ENCODE data around the gene NUP188.

The NUP188 gene, protein sequence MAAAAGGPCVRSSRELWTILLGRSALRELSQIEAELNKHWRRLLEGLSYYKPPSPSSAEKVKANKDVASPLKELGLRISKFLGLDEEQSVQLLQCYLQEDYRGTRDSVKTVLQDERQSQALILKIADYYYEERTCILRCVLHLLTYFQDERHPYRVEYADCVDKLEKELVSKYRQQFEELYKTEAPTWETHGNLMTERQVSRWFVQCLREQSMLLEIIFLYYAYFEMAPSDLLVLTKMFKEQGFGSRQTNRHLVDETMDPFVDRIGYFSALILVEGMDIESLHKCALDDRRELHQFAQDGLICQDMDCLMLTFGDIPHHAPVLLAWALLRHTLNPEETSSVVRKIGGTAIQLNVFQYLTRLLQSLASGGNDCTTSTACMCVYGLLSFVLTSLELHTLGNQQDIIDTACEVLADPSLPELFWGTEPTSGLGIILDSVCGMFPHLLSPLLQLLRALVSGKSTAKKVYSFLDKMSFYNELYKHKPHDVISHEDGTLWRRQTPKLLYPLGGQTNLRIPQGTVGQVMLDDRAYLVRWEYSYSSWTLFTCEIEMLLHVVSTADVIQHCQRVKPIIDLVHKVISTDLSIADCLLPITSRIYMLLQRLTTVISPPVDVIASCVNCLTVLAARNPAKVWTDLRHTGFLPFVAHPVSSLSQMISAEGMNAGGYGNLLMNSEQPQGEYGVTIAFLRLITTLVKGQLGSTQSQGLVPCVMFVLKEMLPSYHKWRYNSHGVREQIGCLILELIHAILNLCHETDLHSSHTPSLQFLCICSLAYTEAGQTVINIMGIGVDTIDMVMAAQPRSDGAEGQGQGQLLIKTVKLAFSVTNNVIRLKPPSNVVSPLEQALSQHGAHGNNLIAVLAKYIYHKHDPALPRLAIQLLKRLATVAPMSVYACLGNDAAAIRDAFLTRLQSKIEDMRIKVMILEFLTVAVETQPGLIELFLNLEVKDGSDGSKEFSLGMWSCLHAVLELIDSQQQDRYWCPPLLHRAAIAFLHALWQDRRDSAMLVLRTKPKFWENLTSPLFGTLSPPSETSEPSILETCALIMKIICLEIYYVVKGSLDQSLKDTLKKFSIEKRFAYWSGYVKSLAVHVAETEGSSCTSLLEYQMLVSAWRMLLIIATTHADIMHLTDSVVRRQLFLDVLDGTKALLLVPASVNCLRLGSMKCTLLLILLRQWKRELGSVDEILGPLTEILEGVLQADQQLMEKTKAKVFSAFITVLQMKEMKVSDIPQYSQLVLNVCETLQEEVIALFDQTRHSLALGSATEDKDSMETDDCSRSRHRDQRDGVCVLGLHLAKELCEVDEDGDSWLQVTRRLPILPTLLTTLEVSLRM (N-terminal part only)

DNA sequence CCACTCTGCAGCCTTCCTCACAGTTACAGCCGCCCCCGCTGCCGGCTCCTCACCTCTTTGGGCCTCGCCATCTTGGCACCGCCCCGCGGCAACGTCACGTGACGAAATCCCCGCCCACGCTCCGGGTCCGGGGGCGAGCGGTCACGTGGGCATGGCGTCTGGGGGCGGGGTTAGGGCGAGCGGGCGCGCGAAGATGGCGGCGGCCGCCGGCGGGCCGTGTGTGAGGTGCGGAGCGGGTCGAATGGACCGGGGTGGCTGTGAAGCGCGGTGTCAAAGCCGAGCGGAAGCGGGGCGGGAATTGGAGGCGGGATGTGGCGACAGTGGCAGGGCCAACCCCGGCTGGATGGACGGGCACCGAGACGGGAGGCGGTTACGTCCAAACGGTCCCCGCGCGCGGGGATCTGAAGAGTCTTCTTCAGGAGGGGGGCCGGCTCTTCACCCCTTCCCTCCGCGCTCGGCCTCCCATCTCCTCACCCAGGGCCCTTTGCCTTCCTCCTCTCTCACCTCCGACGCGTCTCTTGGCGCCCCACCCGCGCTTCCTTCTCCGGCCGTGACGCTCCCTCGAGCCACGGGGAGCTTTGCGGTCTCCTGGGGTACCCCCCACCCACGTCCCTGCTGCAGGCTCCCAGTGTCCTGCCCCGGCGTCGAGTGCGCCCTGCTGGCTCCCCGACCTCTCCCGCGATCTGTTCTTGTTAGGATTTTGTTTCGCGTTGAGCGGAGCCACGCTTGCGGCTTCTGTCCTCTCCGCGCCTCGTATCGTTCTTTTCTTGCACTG lies at the start of gene NUP188, which contains the start of gene DOLK:
Gene NUP188 (plus strand): TSS at position 173 of the 775 bp plus-strand sequence. CDS start 21 bp downstream, at position 194.
Gene DOLK (minus strand): TSS at position 77 of the 775 bp plus-strand sequence. CDS start 300 bp downstream, outside the sequence.
- DNase-seq: peak; percentile 96

DNA sequence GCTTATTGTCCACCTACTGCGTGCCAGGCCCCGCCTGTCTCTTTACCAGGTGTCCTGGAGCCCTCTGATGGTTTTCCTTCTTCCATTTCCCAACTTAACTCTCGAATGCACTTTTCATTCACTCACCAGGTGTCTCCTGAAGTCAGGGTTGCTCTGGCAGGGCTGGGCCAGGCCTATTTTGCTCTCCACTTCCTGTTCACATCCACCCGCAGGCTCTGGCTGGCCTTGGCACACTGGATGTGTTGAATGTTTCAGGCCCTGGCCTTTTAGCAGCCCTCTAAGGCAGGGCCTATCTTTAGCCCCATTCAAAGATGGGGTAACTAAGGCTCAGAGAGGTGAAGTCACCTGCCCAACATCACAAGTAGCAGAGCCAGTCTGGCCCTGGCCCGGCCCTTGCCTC lies 49.1 kb upstream of the NUP188 start:
- DNase-seq: no peak

DNA sequence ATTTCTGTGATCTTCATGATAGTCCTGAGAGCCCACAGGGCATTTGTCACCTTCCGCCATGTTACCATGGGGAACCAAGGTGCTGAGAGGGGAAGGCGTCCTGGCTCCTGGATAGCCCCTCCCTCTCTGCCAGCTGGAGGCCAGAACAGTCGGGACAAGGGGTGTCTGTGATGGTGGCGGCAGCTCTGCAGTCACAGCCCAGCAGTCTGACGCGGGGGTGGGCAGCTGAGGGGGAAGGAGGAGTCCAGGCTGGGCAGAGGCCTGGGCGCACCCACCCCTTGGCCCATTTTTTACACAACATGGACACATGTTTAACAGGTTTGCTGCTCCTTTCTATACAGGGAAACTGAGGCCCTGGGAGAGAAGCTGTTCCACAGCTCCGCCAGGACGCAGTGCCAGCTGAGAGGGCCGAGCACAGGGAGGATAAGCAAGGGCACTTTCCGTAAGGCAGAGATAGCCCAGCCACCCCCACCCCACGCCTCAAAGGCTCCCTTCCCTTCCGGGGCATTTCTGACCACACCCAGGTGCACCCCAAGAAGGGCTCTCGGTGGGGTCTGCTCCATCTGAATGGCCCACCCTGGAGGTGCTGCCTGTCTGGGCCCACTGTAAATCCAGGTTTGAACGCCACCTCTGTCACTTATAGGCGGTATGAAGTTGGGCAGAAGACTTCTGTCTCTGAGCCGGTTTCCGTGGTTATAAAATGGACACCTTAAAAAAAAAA lies 48.5 kb upstream of the NUP188 start:
- DNase-seq: no peak

DNA sequence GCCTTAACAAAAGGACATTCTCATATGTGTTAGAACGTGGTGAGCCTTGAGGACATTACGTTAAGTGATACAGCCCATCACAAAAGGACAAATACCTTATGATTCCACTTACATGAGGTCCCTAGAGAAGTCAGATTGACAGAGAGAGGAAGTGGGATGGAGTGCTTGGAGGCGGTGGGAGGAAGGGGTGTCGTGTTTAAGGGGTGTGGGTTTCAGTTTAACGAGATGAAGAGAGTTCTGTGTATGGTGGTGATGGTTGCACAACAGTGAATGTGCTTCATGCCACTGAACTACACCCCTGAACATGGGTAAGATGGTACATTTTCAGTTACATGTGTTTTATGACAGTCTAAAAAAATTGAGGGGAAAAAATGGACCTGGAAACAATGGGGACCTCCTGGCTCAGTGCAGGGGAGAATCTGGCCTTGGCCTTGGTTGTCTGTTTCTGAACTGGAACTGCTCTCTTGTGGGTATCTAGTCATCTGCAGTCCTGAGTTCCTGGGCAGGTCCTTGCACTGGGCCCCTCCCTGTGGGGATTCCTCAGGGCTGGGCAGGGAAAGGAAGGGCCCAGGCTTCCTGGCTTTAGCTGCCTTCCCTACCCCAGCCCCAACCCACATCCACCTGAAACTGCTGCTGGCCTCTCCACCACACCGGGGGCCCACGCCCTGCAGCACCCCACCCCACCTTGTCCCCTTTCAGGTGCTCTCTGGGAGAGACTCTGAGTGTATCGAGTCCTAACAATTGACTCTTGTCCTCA lies 47.8 kb upstream of the NUP188 start:
- no peak for DNase-seq

DNA sequence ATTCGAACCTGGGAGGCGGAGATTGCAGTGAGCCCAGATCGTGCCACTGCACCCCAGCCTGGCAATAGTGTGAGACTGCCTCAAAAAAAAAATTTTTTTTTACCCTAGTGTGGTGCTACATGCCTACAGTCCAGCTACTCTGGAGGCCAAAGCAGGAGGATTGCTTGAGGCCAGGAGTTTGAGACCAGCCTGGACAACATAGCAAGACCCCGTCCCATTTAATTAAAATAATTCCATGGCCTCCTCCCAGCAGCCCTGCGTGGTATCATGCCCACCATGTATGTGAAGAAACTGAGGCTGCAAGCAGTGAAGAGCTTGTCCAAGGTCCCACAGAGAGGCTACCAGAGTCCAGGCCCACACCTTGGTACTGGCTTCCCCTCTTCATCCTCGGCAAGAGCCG lies 46.1 kb upstream of the NUP188 start:
- no peak for DNase-seq

DNA sequence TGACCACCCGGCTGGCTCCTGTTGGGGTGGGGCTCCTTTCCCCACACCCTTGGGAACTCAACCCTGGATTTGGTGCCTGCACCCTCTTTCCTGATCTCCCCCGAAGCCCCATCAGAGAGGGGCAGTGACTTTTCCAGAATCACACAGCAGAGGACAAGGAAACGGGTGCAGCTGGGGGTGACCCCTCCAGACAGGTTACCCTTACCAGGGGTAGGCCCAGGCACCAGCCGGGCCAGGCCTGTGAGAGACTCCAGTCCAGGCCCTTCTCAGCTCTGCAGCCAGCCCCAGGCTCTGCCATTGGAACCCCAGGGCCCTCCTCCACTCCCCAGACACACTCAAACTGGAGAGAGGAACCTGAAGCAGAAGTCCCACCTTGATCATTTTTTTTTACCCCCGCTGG lies 45.7 kb upstream of the NUP188 start:
- no peak for DNase-seq

DNA sequence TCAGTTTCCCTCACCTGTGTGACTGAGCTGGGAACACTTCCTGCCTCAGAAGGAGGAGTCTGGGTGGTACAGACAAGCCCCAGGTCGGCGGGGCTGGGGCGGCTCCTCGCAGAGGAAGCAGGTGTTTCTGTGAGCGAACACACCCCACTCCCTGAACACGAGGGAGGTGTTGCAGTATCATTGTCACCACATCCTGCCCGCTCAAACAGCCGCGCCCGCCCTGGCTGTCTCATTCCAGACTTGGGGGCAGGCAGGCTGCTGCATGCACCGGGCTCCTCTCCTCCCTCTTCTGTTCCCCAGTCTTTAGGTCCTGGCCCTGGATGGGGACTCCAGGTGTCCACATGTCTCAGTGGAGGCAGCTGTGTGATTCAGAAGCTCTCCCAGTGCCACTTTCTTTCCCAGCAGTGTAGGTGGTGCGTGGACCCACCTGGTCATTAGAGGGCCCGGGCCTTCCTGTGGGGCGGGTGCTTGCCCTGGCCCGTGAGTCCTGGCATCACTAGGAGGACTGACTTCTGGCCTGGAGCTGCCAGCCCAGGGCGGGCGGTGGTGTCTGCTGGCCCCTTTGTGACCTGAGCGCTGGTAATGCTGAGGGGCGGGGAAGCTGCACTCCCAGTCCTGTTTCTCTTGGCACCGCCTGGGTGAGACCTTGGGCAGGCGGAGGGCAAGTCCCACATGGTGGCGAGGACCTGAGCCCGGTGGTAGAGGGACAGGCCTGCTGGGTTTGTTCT lies 45.0 kb upstream of the NUP188 start:
- DNase-seq: no peak

DNA sequence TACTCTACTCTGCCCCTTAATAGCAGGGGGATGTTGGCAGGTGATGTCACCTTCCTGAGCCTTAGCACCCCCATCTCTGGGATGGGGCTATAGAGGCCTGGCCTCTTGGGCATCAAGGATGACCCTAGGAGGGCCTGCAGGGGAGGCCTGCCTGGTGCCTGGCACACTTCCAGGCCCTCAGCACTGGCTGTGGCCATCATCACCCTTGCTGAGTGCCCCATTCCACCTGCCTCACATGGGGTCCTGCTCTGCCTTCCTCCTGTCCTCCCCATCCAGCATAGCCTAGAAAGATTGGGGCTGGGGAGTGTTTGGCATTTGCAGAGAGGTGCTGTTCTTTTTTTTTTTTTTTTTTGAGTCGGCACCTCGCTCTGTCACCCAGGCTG lies 44.4 kb upstream of the NUP188 start:
- no peak for DNase-seq

DNA sequence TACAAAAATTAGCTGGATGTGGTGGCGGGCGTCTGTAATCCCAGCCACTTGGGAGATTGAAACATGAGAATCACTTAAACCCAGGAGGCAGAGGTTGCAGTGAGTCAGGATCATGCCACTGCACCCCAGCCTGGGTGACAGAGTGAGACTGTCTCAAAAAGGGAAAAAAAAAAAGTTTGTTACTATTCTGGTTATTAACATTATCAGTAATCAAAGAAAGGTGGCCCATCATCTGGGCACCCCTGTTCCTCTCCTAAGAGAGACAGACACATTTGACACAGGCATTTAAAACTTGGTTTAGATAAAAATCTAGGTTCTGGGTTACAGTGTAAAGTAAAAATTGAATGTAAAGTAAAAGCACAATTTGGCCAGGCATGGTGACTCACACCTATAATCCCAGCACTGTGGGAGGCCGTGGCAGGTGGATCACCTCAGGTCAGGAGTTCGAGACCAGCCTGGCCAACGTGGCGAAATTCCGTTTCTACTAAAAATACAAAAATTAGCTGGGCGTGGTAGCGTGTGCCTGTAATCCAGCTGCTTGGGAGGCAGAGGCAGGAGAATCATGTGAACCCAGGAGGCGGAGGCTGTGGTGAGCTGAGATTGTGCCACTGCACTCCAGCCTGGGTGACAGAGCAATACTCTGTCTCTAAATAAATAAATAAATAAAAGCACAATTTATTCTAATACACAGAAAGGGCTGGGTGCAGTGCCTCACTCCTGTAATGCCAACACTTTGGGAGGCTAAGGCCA lies 43.5 kb upstream of the NUP188 start:
- DNase-seq: no peak

DNA sequence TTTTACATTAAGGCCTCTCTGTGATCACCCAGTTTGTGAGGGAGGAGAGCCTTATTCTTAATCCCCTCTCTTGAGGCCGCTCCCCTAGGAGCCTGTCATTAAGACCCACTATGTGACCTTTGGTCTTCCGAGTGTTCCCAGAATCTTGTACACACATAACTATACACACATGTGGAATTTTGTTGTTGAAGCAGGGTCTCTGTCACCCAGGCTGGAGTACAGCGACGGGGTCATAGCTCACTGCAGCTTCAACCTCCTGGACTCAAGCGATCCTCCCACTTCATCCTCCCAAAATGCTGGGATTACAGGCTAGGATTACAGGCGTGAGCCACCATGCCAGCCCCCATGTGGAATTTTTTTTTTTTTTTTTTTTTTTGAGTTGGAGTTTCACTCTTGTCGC lies 41.5 kb upstream of the NUP188 start:
- DNase-seq: no peak

DNA sequence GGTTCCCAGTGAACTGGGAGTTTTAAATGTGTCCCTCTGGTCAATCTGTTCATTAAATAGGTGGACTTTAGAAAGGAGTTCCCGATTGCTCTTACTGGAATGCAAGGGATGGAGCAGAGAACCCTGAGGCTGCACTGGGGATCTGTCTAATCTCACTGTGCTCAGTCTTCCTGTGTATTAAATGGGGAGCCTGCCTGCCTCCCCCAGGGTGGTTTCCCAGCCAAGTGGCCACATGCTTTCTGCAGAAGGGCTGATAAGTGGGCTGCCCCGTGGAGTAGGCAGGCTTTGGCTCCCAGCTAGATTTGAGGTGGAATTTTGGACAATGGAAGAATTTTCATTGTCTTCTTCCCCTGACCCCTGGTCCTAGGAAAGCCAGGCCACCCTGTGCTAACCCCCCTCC lies 40.8 kb upstream of the NUP188 start:
- no peak for DNase-seq

DNA sequence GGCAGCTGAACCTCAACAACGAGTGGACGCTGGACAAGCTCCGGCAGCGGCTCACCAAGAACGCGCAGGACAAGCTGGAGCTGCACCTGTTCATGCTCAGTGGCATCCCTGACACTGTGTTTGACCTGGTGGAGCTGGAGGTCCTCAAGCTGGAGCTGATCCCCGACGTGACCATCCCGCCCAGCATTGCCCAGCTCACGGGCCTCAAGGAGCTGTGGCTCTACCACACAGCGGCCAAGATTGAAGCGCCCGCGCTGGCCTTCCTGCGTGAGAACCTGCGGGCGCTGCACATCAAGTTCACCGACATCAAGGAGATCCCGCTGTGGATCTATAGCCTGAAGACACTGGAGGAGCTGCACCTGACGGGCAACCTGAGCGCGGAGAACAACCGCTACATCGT lies 39.1 kb upstream of the NUP188 start:
- DNase-seq: no peak

DNA sequence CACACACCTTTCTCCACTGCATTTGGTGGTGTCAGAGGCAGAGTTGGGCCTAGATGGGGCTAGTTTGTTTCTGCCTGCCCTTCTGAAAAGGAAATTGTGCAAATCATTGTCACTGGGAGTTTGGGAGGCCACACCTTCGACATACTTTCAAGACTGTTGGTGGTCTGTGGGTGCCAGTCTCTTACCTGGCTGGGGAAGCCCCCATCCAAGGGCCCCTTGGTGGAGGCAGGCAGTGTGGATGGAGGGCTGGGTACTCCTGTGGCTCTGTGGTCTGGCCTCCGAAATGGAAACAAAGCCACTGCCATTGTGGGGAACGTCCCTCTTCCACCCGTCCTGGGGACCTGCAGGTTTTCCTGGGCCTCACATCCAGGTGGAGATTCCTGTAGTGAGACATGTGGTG lies 37.6 kb upstream of the NUP188 start:
- DNase-seq: no peak

DNA sequence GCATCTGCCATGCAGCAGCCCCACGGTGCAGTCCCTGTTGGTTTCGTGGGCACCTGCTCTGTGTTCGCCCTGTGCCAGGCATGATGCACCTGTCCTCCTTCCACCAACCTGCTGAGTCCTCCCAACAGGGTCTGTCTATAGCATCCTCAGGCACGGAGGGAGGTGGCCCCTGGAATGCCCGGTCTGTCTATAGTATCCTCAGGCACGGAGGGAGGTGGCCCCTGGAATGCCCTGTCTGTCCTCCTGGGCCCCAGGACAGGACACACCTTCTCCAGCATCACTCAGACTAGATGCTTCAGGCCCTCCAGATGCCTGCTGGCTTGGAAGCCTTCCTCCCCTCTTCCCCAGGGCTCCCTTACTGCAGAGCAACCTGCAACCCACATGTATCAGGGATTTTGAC lies 36.6 kb upstream of the NUP188 start:
- DNase-seq: no peak

DNA sequence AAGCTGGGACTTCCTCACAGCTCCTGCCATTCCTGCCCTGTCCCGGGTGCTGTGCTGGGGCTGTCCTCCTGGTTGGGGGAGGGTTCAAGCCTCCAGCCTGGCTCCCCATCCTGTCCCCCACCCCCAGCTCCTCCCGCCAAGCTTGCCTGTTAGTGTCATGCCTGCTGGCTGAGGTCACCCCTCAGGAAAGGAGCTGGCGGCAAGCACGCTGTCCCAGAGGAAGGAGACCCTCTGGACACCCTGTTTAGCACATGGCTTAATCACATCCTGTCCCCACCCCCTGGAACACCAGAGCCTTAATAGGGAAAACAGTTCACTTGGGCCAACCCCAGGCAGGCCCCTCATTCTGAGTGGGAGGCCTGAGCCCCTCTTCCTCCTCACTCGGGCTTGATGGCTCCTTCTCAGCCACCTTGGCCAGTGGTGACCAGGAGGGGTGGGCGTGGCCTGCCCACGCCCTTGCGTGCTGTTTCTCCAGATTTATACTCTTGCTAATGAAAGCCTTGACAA lies 35.9 kb upstream of the NUP188 start:
- no peak for DNase-seq

DNA sequence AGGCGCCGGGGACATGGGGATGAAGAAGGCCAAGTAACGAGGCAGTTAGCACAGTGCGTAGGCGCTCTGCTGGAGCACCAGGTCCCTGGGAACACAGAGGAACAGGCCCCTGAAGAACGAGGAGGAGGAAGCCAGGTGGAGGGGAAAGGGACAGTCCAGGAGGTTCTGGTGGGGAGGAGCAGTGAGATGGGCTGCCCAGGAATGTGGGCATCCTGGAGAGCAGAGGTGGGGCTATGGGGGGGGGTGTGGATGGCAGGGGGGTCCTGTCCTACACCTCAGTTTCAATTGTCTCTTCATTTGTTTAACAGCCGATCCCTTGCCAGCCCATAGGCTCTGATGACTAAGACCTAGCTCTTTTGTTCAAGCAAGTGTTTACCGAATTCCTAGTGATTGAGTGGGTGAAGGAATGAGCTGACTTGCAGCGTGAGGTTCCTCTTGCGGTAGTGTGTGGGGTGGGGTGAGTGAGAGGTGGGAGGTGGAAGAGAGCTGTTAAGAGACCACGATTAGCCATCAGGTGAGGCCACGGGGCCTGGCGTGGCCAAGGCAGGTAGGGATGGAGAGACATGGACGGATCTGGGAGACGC lies 35.1 kb upstream of the NUP188 start:
- DNase-seq: no peak

DNA sequence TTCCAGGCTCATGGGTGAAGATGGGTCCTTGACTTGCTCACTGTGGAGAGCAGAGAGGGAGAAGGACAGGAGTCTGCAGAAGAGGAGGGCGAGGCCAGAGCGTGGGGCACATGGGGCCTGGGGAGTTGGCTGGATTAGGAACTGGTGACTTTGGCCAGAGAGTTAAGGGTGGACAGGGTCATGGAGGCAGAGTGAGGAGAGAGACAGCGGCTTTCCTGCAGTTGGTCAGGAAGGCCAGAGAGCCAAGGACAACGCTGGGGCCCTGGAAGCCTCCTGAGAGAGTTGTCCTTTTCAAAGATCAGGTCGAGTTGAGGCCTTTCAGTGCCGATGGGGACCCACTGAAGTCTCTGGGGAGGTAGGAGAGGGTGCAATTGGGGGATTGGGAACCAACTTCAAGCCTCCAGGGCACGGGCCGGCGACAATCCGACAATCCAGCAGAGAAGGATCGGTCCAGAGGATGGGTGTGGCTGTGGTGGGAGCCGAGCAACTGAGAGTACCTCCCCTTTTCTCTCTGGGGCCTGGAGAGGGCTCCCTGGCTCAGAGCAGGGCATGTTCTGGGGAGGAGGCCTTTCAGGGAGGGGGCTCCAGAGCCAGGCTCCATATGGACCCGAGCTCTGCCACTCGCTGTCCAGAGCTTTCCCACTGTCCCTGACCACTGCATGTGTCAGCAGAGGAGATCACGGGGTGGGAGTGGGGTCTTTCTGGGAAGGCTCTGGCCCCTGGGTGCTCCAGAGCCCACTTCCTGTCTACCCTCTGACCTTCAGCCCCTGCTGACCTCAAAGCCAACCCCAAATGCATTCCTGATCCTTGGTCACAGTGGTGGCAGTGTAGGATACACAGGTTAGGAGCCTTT lies 34.2 kb upstream of the NUP188 start:
- no peak for DNase-seq
